HL-60/S4 treated with retinoic acid at 250 ng/mL for 4 days and 3 days (cell line): Measurements from ENCODE around the gene LYRM9.

ENCODE experiments used
- in situ Hi-C: fragments of 300-500 bp; cut with MboI; formaldehyde crosslinking; loops from 2 replicates; pipeline ENCODE4 v1.7.0; 2022; ENCODE audit warnings: low sequenced_read_pairs

Gene LYRM9

DNA sequence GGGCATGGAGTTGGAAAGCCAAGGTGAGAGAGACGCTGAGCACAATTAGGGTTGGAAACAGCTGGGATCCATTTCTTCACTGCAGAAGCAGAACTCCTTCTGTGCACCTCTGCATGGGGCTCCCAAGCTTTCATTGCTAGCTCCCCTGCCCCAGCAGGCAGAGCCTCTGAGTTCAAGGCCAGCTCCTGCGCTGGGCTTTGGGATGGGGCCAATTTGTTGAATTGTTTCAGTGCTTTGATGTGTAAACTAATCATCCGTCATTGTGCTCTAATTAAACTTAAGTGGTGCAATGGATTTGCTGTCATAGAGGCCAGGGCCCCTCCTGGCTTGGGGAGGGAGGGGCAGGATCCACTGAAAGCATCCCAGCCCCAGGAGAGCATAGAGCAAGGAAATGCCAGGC, 13.5 kb upstream of the LYRM9 start:
- in situ Hi-C loops: no loop called here

GRCh38 chr17:27906226-27906580, 13.0 kb upstream of the LYRM9 start:
- in situ Hi-C loops: no loop called here

DNA sequence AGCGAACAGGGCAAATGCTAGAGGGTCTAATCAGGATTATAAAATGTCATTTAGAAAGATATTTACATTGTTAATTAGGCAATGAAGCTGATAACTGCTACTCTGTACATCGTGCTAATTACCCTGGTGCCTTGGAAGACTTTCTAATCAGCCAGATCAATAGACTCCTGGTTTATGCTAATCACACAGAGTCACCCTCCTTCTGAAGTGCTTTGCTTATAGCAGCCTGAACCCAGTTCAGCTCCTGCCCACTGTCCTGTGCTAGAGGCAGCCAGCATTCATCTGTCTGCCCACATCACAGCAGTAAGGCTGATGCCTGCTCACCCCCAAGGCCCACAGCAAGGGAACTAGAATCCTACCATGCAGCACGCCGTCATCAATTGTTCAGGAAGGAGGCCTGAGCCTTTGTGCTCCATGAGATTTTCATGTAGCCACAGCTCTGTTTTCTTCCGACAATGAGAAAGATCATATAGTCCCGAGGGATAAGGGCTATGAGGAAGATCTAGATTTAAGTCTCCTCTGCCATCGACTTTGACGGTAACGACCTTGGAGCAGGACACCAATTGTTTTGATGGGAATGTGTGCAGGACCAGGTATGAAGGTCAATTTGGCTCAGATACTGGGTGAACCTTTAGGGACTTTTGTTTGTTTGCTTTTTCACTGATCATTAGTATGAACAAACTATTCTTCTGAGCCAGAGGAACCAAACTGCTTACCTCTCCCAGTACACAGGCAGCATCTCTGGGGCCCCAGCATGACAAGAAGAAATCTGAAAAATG, 12.5 kb upstream of the LYRM9 start:
- in situ Hi-C loops: no loop called here

- in situ Hi-C loops: no loop called here
Measured at GRCh38 chr17:27904534-27905446, 11.6 kb upstream of the LYRM9 start.

DNA sequence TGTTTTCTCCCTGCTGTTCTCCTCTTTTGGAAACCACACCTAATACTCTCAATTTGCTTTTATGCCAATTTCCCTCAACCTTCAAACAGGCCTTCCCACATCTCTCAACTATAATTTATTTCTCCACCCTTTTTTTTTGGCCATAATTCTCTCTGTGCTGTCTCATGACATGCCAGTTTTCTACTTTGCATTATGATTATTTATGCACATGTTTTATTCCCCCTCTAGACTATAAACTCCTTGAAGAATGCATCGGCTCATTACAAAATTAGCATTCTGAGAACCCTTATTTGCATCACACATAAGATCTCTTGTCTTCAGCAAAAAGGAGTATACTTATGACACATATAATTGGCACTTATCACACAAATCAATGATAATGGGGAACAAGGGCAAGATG, 10.9 kb upstream of the LYRM9 start:
- in situ Hi-C loops: no loop called here

- in situ Hi-C loops: loop anchor here (25.0 kb wide), 2 partner anchors 137 to 287 kb away; no protein-coding TSS in a partner anchor
Measured at GRCh38 chr17:27899525-27899924, 6.4 kb upstream of the LYRM9 start.

- in situ Hi-C loops: loop anchor here (25.0 kb wide), 2 partner anchors 136 to 286 kb away; no protein-coding TSS in a partner anchor
Measured at GRCh38 chr17:27898096-27898495, 4.9 kb upstream of the LYRM9 start.

- in situ Hi-C loops: loop anchor here (25.0 kb wide), 2 partner anchors 134 to 284 kb away; no protein-coding TSS in a partner anchor
Measured at GRCh38 chr17:27896701-27897100, 3.5 kb upstream of the LYRM9 start.

DNA sequence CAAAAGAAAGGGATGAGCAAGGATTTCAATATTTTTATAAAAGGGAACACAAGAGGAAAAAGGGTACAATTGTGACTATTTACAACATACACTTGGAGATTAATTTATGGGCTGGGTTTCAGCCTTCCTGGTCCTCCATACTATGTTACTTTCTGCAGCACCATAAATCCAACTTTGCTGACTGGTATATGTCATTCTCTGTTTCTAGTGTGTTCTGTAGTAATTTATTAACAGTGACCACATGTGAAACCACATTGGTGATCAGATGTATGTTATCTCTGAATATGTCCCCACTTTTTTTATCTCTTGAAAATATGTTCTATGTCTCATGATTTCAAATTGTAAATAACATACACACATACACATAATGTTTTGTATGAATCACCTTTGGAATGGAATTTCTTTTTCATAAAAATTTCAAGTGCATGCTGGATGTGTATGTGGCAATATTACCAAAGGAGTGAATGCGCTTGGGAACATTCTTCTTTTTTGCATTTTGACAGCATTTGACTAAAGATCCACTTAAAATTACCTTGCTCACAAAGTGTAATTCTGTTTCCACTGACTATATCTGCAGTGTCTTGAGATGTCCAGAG, 2.9 kb upstream of the LYRM9 start:
- in situ Hi-C loops: loop anchor here (25.0 kb wide), 2 partner anchors 134 to 284 kb away; no protein-coding TSS in a partner anchor

GRCh38 chr17:27895123-27895895, 2.1 kb upstream of the LYRM9 start:
- in situ Hi-C loops: loop anchor here (25.0 kb wide), 2 partner anchors 133 to 283 kb away; no protein-coding TSS in a partner anchor

DNA sequence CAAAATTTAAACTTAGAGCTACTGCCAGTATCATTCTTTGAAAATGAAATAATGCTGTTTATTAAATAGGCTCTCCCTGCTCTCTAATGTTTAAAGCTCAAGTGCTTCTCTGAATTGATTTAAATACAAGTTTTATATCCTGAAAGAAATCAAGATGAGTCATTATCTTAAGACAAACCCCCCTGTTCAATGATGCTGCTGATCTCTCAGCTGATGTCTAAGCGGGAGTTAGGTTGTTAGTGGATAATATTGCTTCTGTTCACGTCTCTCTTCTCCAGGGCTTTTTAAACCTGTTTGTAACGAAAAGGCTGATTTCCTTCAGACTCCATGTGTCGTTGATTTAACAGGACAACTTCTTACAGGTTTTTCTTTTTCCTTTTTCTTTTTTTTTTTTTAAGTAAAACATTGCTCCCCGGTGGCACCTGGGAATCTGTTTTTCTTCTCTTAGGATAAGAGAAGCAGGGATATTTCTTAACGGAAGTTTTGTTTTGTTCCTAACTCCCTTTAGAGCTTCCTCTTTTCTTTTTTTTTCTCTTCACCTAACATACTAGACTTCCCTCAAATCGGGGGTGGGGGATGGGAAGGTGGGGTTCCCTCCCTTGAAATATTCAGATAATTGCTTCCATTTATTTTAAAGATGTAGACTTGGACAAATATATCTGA, 807 bp upstream of the LYRM9 start:
- in situ Hi-C loops: loop anchor here (25.0 kb wide), 2 partner anchors 132 to 282 kb away; no protein-coding TSS in a partner anchor

- in situ Hi-C loops: loop anchor here (25.0 kb wide), 2 partner anchors 130 to 280 kb away; no protein-coding TSS in a partner anchor
Measured at GRCh38 chr17:27892542-27892865, 661 bp downstream of the LYRM9 start.

DNA sequence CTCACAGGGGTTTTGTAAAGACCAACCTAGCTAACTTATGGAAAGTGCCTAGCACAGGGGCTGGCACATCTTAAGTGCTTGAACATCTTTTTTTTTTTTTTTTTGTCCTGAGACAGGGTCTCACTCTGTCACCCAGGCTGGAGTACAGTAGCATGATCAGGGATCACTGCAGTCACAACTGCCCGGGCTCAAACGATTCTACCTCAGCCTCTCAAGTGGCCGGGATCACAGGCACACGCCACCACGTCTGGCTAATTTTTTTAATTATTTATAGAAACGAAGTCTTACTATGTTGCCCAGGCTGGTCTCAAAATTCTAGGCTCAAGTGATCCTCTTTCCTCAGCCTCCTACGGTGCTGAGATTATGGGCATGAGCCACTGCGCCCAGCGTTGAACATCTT, 1.3 kb downstream of the LYRM9 start:
- in situ Hi-C loops: loop anchor here (25.0 kb wide), 2 partner anchors 130 to 280 kb away; no protein-coding TSS in a partner anchor

DNA sequence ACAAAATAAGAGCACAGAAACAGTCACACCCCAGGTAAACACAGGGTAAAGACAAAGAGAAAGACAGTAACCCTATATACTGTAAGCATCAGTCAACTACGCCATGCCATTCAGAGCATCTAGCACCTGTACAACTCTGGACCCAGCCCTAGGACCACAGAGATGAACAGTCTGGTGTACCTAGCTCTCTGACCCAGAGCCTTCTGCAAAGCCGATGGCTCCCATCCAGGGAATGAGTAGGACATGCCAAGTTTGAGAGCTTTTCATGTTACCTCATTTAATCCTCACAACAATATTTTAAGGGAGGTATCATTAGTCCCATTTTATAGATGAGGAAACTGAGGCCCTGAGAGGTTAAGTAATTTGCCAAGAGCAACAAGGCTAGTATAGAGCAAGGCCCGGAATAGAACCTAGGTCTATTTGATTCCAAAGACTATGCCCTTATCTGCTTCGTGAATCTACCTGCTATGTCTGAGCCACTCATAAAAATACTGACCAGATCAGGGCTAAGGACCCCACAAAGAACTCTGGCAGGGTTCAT, 3.4 kb downstream of the LYRM9 start:
- in situ Hi-C loops: loop anchor here (25.0 kb wide), 2 partner anchors 127 to 277 kb away; no protein-coding TSS in a partner anchor

GRCh38 chr17:27888945-27889344, 4.2 kb downstream of the LYRM9 start:
- in situ Hi-C loops: loop anchor here (25.0 kb wide), 2 partner anchors 127 to 277 kb away; no protein-coding TSS in a partner anchor

DNA sequence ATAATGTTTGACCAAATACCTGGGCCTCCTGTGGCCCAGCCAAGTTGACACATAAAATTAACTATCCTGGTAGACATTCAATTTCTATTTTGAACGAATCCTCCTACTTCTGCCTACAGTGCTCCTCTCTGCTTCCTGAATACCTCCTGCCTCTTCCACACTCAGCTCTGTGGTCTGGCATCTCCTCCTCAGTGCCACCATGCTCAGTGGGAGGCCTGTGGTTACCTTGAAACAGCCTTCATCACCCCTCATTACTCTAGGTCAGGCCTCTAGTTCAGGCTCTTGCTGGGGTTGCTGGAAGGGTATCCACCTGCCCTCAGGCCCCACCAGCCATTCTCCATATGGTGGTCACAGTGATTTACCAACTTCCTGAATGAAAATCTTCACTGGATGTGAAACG, 5.1 kb downstream of the LYRM9 start:
- in situ Hi-C loops: loop anchor here (25.0 kb wide), 2 partner anchors 126 to 276 kb away; no protein-coding TSS in a partner anchor

DNA sequence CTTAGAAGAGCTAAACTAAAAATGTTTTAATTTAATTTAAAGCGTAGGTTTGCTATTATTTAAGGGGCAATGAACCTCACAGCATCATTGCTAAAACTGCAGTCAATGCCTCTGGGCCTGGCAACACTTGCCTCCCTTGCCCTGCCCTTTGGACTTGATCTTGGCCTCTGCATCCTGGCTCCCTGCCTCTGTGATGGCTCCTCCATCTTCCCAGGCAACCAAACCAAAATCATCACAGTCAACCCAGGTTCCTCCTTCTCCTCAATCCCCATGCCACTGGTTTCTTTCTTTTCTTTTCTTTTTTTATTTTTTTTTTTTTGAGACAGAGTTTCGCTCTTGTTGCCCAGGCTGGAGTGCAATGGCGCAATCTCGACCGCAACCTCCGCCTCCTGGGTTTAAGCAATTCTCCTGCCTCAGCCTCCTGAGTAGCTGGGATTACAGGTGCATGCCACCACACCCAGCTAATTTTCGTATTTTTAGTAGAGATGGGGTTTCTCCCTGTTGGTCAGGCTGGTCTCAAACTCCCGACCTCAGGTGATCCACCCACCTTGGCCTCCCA, 6.7 kb downstream of the LYRM9 start:
- in situ Hi-C loops: loop anchor here (25.0 kb wide), 2 partner anchors 124 to 274 kb away; no protein-coding TSS in a partner anchor

DNA sequence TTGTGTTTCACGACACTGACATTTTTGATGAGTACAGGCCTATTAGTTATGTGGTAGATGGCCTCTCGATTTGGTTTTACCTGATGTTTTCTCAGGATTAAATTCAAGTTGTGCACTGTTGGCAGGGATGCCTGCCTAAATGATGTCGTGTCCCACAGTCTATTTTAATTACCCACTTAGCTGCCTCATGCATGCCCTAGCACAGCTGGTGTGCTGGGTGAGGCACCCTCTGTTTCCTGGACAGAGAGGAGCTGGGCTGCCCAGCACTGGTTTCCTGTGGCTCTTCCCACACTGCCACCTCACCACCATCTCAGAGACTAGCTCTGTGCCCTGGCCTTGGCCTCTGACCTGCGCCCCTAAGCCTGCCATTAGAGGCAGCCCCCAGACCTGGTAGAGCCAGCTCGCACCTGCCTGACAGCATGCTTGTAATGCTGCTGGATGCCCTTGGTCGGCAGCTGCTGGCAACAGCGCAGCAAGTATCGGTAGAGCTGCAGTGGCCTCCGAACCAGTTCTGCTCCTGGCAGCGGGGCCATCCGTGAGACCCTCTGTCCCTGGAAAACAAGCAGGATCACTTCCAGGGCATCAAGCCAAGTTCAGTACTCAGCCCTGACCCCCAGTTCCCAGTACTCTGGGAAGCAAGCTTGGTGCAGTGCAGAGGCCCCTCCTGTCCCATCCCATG, 10.9 kb downstream of the LYRM9 start:
- in situ Hi-C loops: loop anchor here (25.0 kb wide), 2 partner anchors 120 to 270 kb away; no protein-coding TSS in a partner anchor
